IMR-90 (cell line): ENCODE results near the gene ASS1. TPM values are rescaled to one million over a fixed set of nuclear protein-coding genes. Genes with fewer than 3 reads are reported as not detected.

Source experiments
- ATAC-seq: fragments of 200-7000 bp; cut with Tn5 transposase; 2 replicates; pipeline ENCODE4 v1.9.1; 2020; ENCODE audit warnings: low read depth, mild to moderate bottlenecking, moderate library complexity
- BruUV-seq: library from RNA; stranded (reverse); fragments of 400-500 nt; replicated peaks from 2 replicates; lab custom pipeline; 2021; lab: Mats Ljungman, UMichigan
- CTCF ChIA-PET: fragments of 300-600 bp; formaldehyde crosslinking; extraction: SDS; loops from one replicate; lab custom pipeline; 2021; ENCODE audit warnings: antibody characterized with exemption; lab: Yijun Ruan, JAX
- POLR2A ChIA-PET: fragments of 300-600 bp; sonication (Branson Sonifier 250); formaldehyde crosslinking; loops from one replicate; lab custom pipeline; 2022; ENCODE audit warnings: antibody characterized with exemption; ENCODE audit not compliant: unreplicated experiment; lab: Charles Lee
- DNase-seq: peaks from one replicate; pipeline ENCODE4 v3.0.0; 2013
- H2AFZ ChIP-seq: replicated peaks from 2 replicates; pipeline ENCODE3; 2013; ENCODE audit warnings: low read length, mild to moderate bottlenecking; ENCODE audit not compliant: poor library complexity
- H2AK5ac ChIP-seq: 2 replicates; pipeline ENCODE4 v1.6.1; 2013; ENCODE audit warnings: low read depth, low read length, inconsistent platforms
- H2AK9ac ChIP-seq: replicated peaks from 2 replicates; pipeline ENCODE3; 2013; ENCODE audit warnings: mild to moderate bottlenecking, low read depth, low read length, moderate library complexity; ENCODE audit not compliant: poor library complexity
- H2BK120ac ChIP-seq: 2 replicates; pipeline ENCODE4 v1.6.1; 2013; ENCODE audit warnings: low read depth, low read length, inconsistent platforms
- H2BK15ac ChIP-seq: 3 replicates; pipeline ENCODE4 v1.6.1; 2013; ENCODE audit warnings: low read depth, low read length, inconsistent platforms
- H2BK20ac ChIP-seq: 2 replicates; pipeline ENCODE4 v1.6.1; 2013; ENCODE audit warnings: low read depth, mild to moderate bottlenecking, inconsistent platforms, low read length, moderate library complexity
- H2BK5ac ChIP-seq: 2 replicates; pipeline ENCODE4 v1.6.1; 2013; ENCODE audit warnings: mild to moderate bottlenecking, low read depth, low read length, inconsistent platforms; ENCODE audit not compliant: poor library complexity, severe bottlenecking
- H3K14ac ChIP-seq: replicated peaks from 2 replicates; pipeline ENCODE4 v1.6.1; 2013; ENCODE audit warnings: low read depth, low read length, inconsistent platforms
- H3K18ac ChIP-seq: 2 replicates; pipeline ENCODE4 v1.6.1; 2013; ENCODE audit warnings: low read depth, low read length, control low read depth
- H3K23ac ChIP-seq: 2 replicates; pipeline ENCODE4 v1.6.1; 2013; ENCODE audit warnings: low read depth, low read length, inconsistent platforms
- H3K27ac ChIP-seq: 2 replicates; pipeline ENCODE4 v1.5.1; 2013; ENCODE audit warnings: mild to moderate bottlenecking, control low read depth, low read length; ENCODE audit not compliant: insufficient read depth
- H3K27me3 ChIP-seq: 2 replicates; pipeline ENCODE4 v1.6.1; 2013; ENCODE audit warnings: low read length; ENCODE audit not compliant: control insufficient read depth, insufficient read depth
- H3K36me3 ChIP-seq: 2 replicates; pipeline ENCODE4 v1.6.1; 2013; ENCODE audit warnings: low read length, mixed read lengths; ENCODE audit not compliant: control insufficient read depth, insufficient read depth
- H3K4ac ChIP-seq: 2 replicates; pipeline ENCODE4 v1.6.1; 2013; ENCODE audit warnings: low read depth, low read length, inconsistent platforms
- H3K4me1 ChIP-seq: 2 replicates; pipeline ENCODE4 v1.6.1; 2013; ENCODE audit warnings: low read length, mixed read lengths; ENCODE audit not compliant: control insufficient read depth, insufficient read depth
- H3K4me2 ChIP-seq: 2 replicates; pipeline ENCODE4 v1.6.1; 2013; ENCODE audit warnings: low read depth, mild to moderate bottlenecking, control low read depth, low read length, moderate library complexity
- H3K4me3 ChIP-seq: 2 replicates; pipeline ENCODE4 v1.5.1; 2013; ENCODE audit warnings: low read depth, mild to moderate bottlenecking, control low read depth, low read length, moderate library complexity; ENCODE audit not compliant: insufficient read depth
- H3K56ac ChIP-seq: 2 replicates; pipeline ENCODE4 v1.6.1; 2013; ENCODE audit warnings: low read length, inconsistent platforms; ENCODE audit not compliant: insufficient read depth; ENCODE audit errors: extremely low read depth
- H3K79me1 ChIP-seq, 2 experiments: 2 replicates each; pipeline ENCODE4 v1.6.1; 2013; ENCODE audit warnings: low read length in 2 of 2, inconsistent platforms in 1 of 2, low read depth in 1 of 2
- H3K9ac ChIP-seq: 2 replicates; pipeline ENCODE4 v1.6.1; 2013; ENCODE audit warnings: low read depth, low read length, control low read depth
- H3K9me1 ChIP-seq: 2 replicates; pipeline ENCODE4 v1.6.1; 2013; ENCODE audit warnings: low read length, inconsistent platforms; ENCODE audit not compliant: insufficient read depth
- H3K9me3 ChIP-seq: 2 replicates; pipeline ENCODE4 v1.6.1; 2013; ENCODE audit warnings: low read length; ENCODE audit not compliant: control insufficient read depth, insufficient read depth
- H4K20me1 ChIP-seq: 2 replicates; pipeline ENCODE4 v1.6.1; 2013; ENCODE audit warnings: low read length, inconsistent platforms; ENCODE audit not compliant: insufficient read depth
- H4K5ac ChIP-seq: 2 replicates; pipeline ENCODE4 v1.6.1; 2013; ENCODE audit warnings: mild to moderate bottlenecking, low read depth, low read length, control low read depth
- H4K8ac ChIP-seq, 2 experiments: 2 replicates each; pipeline ENCODE4 v1.6.1; 2013; ENCODE audit warnings: low read depth in 2 of 2, low read length in 2 of 2, control low read depth in 1 of 2, inconsistent platforms in 1 of 2
- H4K91ac ChIP-seq: 2 replicates; pipeline ENCODE4 v1.6.1; 2013; ENCODE audit warnings: low read depth, low read length, inconsistent platforms; ENCODE audit not compliant: insufficient read depth
- BHLHE40 ChIP-seq: fragments of 150-350 bp; IDR thresholded peaks from 2 replicates; pipeline ENCODE4 v1.6.1; 2016; ENCODE audit warnings: mild to moderate bottlenecking, low read depth, low read length
- CTCF ChIP-seq: conservative IDR thresholded peaks from 2 replicates; pipeline ENCODE4 v1.5.1; 2012; ENCODE audit warnings: mild to moderate bottlenecking, low read depth, low read length, improper control_type of control experiment
- FOS ChIP-seq: fragments of 150-350 bp; IDR thresholded peaks from 2 replicates; pipeline ENCODE4 v1.6.1; 2016; ENCODE audit warnings: low read depth, low read length
- MAFK ChIP-seq: IDR thresholded peaks from 2 replicates; pipeline ENCODE4 v1.6.1; 2012; ENCODE audit warnings: low read depth, low read length, improper control_type of control experiment
- RAD21 ChIP-seq: IDR thresholded peaks from 2 replicates; pipeline ENCODE4 v1.6.1; 2012; ENCODE audit warnings: low read length, improper control_type of control experiment
- SMC3 ChIP-seq: fragments of 150-350 bp; IDR thresholded peaks from 2 replicates; pipeline ENCODE4 v1.6.1; 2016; ENCODE audit warnings: low read depth, mild to moderate bottlenecking, antibody characterized with exemption, low read length, moderate library complexity
- WGBS, 2 experiments: methylation state at CpG; one replicate each; pipeline versions ENCODE4 v1.1.5 to v1.1.7; 2013; ENCODE audit warnings: missing lambda C conversion rate in 2 of 2; ENCODE audit not compliant: insufficient read length in 1 of 2; ENCODE audit errors: extremely low coverage in 2 of 2; 5-methylcytosine and 5-hydroxymethylcytosine counted together
- dilution Hi-C: fragments of 300-500 bp; cut with HindIII; formaldehyde crosslinking; loops from one replicate; pipeline ENCODE4 v1.14.3; 2018; ENCODE audit warnings: low sequenced_read_pairs; ENCODE audit not compliant: unreplicated experiment
- in situ Hi-C: fragments of 300-500 bp; cut with MboI; formaldehyde crosslinking; loops from 3 replicates; pipeline ENCODE4 v1.14.3; 2019; ENCODE audit warnings: low sequenced_read_pairs, inconsistent platforms, mixed read lengths
- intact Hi-C: fragments of 100-400 bp; cut with micrococcal nuclease; formaldehyde crosslinking; loops from 2 replicates; pipeline ENCODE4 v1.10.0; 2022
- polyA plus RNA-seq, 3 experiments: library from polyadenylated mRNA; depleted of rRNA; stranded (reverse); fragments of >200 nt; gene quantifications; 2 replicates each; pipeline ENCODE4 v1.2.3, GENCODE V29; 2012; ENCODE audit warnings: low replicate concordance in 1 of 3
- total RNA-seq: library from RNA; depleted of rRNA; stranded (reverse); fragments of >200 nt; gene quantifications from 2 replicates; pipeline ENCODE4 v1.2.3, GENCODE V29; 2012

Gene ASS1
- total and polyA plus RNA-seq, 2 of the 4 experiments (the other 2 are of a cell fraction): 39.6 to 41.9 TPM

- Histone ChIP-seq H4K91ac (no peak overlapping the region), H3K4me1 (no peaks in the 10 kb centered on the region; the same call in 1 of the 2 replicates), H3K36me3 (no peaks in the 10 kb centered on the region), H2AFZ (no peak overlapping the region), H4K20me1 (no peaks in the 10 kb centered on the region), H3K4me3 (no peak overlapping the region), H3K23ac (no peak overlapping the region), H3K27me3 (peaks cover 30% of the 10 kb centered on the region), H3K9me1 (no peaks in the 10 kb centered on the region), H3K4me2 (no peak overlapping the region), H4K5ac (no peak overlapping the region), H2BK15ac (no peak overlapping the region), H3K4ac (no peak overlapping the region), H3K9me3 (peaks cover 3% of the 10 kb centered on the region), H2AK9ac (no peak overlapping the region), H2AK5ac (no peak overlapping the region), H3K79me1 (no peaks in the 10 kb centered on the region), H4K8ac (no peak overlapping the region), H3K56ac (no peak overlapping the region), H3K27ac (no peak overlapping the region), H2BK120ac (no peak overlapping the region), H2BK5ac (no peak overlapping the region), H3K14ac (no peak overlapping the region), H3K18ac (no peak overlapping the region), H2BK20ac (no peak overlapping the region), H3K9ac (no peak overlapping the region)
- DNase-seq (no peak), ATAC-seq (no peak)
- dilution Hi-C loops: no loop called here
- intact Hi-C loops: no loop called here
- no TSS peak for BruUV-seq
- ChIA-PET CTCF (no interaction called here), POLR2A (interaction anchor here (0.5 kb wide), 1 partner anchor 267 kb away, joined by 6 read pairs; no protein-coding TSS in a partner anchor)
- 80% methylated on average over 1 of the region's 15 CpGs; no CpG with 5 or more reads in 1 of the 2 experiments for WGBS, 2 experiments
- in situ Hi-C loops: no loop called here
- TF ChIP-seq FOS (no peak), CTCF (no peak), MAFK (no peak), SMC3 (no peak), RAD21 (no peak), BHLHE40 (no peak)
Measured at GRCh38 chr9:130437011-130437789, 7.6 kb upstream of the ASS1 start.
